GM12878 (cell line): Measurements from ENCODE around the gene FILIP1L. TPM values are rescaled to one million over a fixed set of nuclear protein-coding genes. Genes with fewer than 3 reads are reported as not detected.

Source experiments
- ATAC-seq: fragments of 200-7000 bp; cut with Tn5 transposase; 3 replicates; pipeline ENCODE4 v1.9.1; 2020; ENCODE audit warnings: mild to moderate bottlenecking, moderate library complexity
- BruUV-seq: library from RNA; stranded (reverse); fragments of 400-500 nt; replicated peaks from 2 replicates; lab custom pipeline; 2021; lab: Mats Ljungman, UMichigan
- CTCF ChIA-PET: fragments of 300-600 bp; sonication (Branson Sonifier 250); formaldehyde crosslinking; extraction: SDS; loops from one replicate; lab custom pipeline; 2021; ENCODE audit warnings: inconsistent platforms; lab: Yijun Ruan, JAX
- POLR2A ChIA-PET: fragments of 350-600 bp; formaldehyde crosslinking; extraction: SDS; loops from one replicate; lab custom pipeline; 2021; ENCODE audit warnings: inconsistent platforms; lab: Charles Lee
- RAD21 ChIA-PET: fragments of 300-600 bp; sonication (Branson Sonifier 250); formaldehyde crosslinking; loops from one replicate; lab custom pipeline; 2023; ENCODE audit warnings: antibody characterized with exemption; ENCODE audit not compliant: unreplicated experiment; lab: Charles Lee
- SMC1A ChIA-PET: fragments of 300-600 bp; sonication (Branson Sonifier 250); formaldehyde crosslinking; loops from one replicate; lab custom pipeline; 2023; ENCODE audit not compliant: unreplicated experiment, uncharacterized antibody; lab: Charles Lee
- DNase-seq: peaks from one replicate; pipeline ENCODE4 v3.0.0-alpha.2; 2011; ENCODE audit warnings: low read depth, low spot score
- FAIRE-seq: peaks from 3 replicates; lab custom pipeline; 2011; peaks lifted over from hg19 to GRCh38; lab: Jason Lieb, UNC
- H2AFZ ChIP-seq: 2 replicates; pipeline ENCODE4 v1.6.0; 2011; ENCODE audit warnings: low read depth, low read length, control low read depth; ENCODE audit not compliant: control insufficient read depth
- H3K27ac ChIP-seq: 2 replicates; pipeline ENCODE4 v1.5.1; 2011; ENCODE audit warnings: control low read depth; ENCODE audit not compliant: control insufficient read depth, insufficient read depth
- H3K27me3 ChIP-seq, 2 experiments: replicated peaks in 1 of 2; 2 replicates each; pipeline versions ENCODE4 v1.6.0 to v1.6.1; 2011; ENCODE audit warnings: low read length in 1 of 2; ENCODE audit not compliant: control insufficient read depth in 2 of 2, insufficient read depth in 2 of 2
- H3K36me3 ChIP-seq, 2 experiments: 2 replicates each; pipeline ENCODE4 v1.5.1; 2011; ENCODE audit warnings: low read length in 1 of 2; ENCODE audit not compliant: control insufficient read depth in 2 of 2, insufficient read depth in 2 of 2
- H3K4me1 ChIP-seq: 2 replicates; pipeline ENCODE4 v1.6.1; 2011; ENCODE audit warnings: mild to moderate bottlenecking, low read length, moderate library complexity, mixed read lengths; ENCODE audit not compliant: control insufficient read depth, insufficient read depth
- H3K4me2 ChIP-seq: 2 replicates; pipeline ENCODE4 v1.6.0; 2011; ENCODE audit warnings: control low read depth; ENCODE audit not compliant: control insufficient read depth, insufficient read depth
- H3K4me3 ChIP-seq: fragments of 200-600 bp; sonication (generic); 2 replicates; pipeline ENCODE4 v1.5.1; 2016
- H3K79me2 ChIP-seq: 2 replicates; pipeline ENCODE4 v1.6.0; 2011; ENCODE audit warnings: low read length; ENCODE audit not compliant: control insufficient read depth, insufficient read depth
- H3K9ac ChIP-seq: 2 replicates; pipeline ENCODE4 v1.8.0; 2011; ENCODE audit warnings: low read length, control low read depth, mixed read lengths; ENCODE audit not compliant: control insufficient read depth, insufficient read depth
- H3K9me3 ChIP-seq: replicated peaks from 3 replicates; pipeline ENCODE4 v1.5.1; 2011; ENCODE audit warnings: mild to moderate bottlenecking, low read length; ENCODE audit not compliant: control insufficient read depth, insufficient read depth
- H4K20me1 ChIP-seq: 2 replicates; pipeline ENCODE4 v1.6.0; 2011; ENCODE audit not compliant: control insufficient read depth, insufficient read depth
- CBX3 ChIP-seq: fragments of 200-600 bp; sonication (generic); IDR thresholded peaks from 2 replicates; pipeline ENCODE4 v1.6.1; 2016; ENCODE audit warnings: low read depth, borderline replicate concordance
- CHD1 ChIP-seq: IDR thresholded peaks from 2 replicates; pipeline ENCODE4 v1.6.1; 2012; ENCODE audit warnings: low read depth, low read length, improper control_type of control experiment
- CREM ChIP-seq: IDR thresholded peaks from 2 replicates; pipeline ENCODE4 v1.6.1; 2014; ENCODE audit warnings: antibody characterized with exemption, low read depth
- ETV6 ChIP-seq, 2 experiments: fragments of 450-650 bp in 1 of 2; IDR thresholded peaks in 1 of 2; conservative IDR thresholded peaks in 1 of 2; 2 replicates each; pipeline ENCODE4 v1.6.1; 2014; ENCODE audit warnings: antibody characterized with exemption in 1 of 2, borderline replicate concordance in 1 of 2, low read depth in 1 of 2, mild to moderate bottlenecking in 1 of 2, moderate library complexity in 1 of 2
- IKZF1 ChIP-seq: fragments of 450-650 bp; conservative IDR thresholded peaks from 2 replicates; pipeline ENCODE4 v1.6.1; 2017; ENCODE audit warnings: antibody characterized with exemption, mild to moderate bottlenecking
- NBN ChIP-seq: fragments of 450-650 bp; IDR thresholded peaks from 2 replicates; pipeline ENCODE4 v1.6.1; 2016
- RAD51 ChIP-seq: fragments of 450-650 bp; IDR thresholded peaks from 2 replicates; pipeline ENCODE4 v1.6.1; 2016; ENCODE audit warnings: moderate library complexity, mild to moderate bottlenecking, inconsistent platforms
- WGBS: methylation state at CpG from one replicate; pipeline ENCODE4 v1.1.6; 2016; ENCODE audit warnings: low lambda C conversion rate; ENCODE audit not compliant: insufficient replicate concordance, insufficient coverage; ENCODE audit errors: missing lambda C conversion rate; 5-methylcytosine and 5-hydroxymethylcytosine counted together
- in situ Hi-C: fragments of 300-500 bp; cut with MboI; formaldehyde crosslinking; loops from 9 replicates; pipeline ENCODE4 v1.14.3; 2018; ENCODE audit warnings: mixed read lengths
- intact Hi-C: fragments of 100-400 bp; cut with micrococcal nuclease; formaldehyde crosslinking; loops from one replicate; pipeline ENCODE4 v1.14.2; 2022; ENCODE audit not compliant: unreplicated experiment
- polyA plus RNA-seq, 11 experiments: library from polyadenylated mRNA; depleted of rRNA in 4 of 11; unstranded in 6 of 11; stranded (reverse) in 5 of 11; fragments of >200 nt; fragmentation: Nextera tagmentation in 4 of 11; fragmentation: Illumina TruSeq in 1 of 11; extraction: Ambion mirVana in 4 of 11; extraction: Trizol in 1 of 11; gene quantifications; 1 replicate in 1 of 11; 2 replicates in 10 of 11; pipeline versions ENCODE4 v1.2.1 to v1.2.3, GENCODE V29; 2011 to 2016; ENCODE audit warnings: inconsistent platforms in 2 of 11, missing spikeins in 2 of 11, low read depth in 1 of 11
- total RNA-seq, 4 experiments: library from RNA; depleted of rRNA in 3 of 4; stranded (reverse); fragments of >200 nt in 3 of 4; fragmentation: Illumina TruSeq in 1 of 4; extraction: Trizol in 1 of 4; gene quantifications; 2 replicates each; pipeline versions ENCODE4 v1.2.1 to v1.2.3, GENCODE V29; 2013 to 2021
- TF ChIP-seq, protein P1 (sequence below): fragments of 450-650 bp; IDR thresholded peaks from 2 replicates; pipeline ENCODE4 v1.6.1; 2016; ENCODE audit warnings: mild to moderate bottlenecking
- TF ChIP-seq, protein P2 (sequence below): fragments of 450-650 bp; IDR thresholded peaks from 2 replicates; pipeline ENCODE4 v1.6.1; 2017; ENCODE audit warnings: mild to moderate bottlenecking, moderate library complexity
- TF ChIP-seq, protein P3 (sequence below): fragments of 150-350 bp; IDR thresholded peaks from 2 replicates; pipeline ENCODE4 v1.6.1; 2014; ENCODE audit warnings: mild to moderate bottlenecking, low read depth, low read length
- TF ChIP-seq, protein P4 (sequence below): fragments of 450-650 bp; conservative IDR thresholded peaks from 2 replicates; pipeline ENCODE4 v1.6.1; 2017; ENCODE audit warnings: mild to moderate bottlenecking, moderate library complexity

The FILIP1L gene
- total and polyA plus RNA-seq, 10 of the 15 experiments (the other 5 are each of a cell fraction or from before 2014, with no cell fraction given) = 0.24 to 6.1 (median 3.5) TPM

- no peak for DNase-seq
- H3K79me2 ChIP-seq = no peaks in the 10 kb centered on the region
- FAIRE-seq = no peak
- BruUV-seq = no TSS peak
- H2AFZ ChIP-seq = no peak overlapping the region
- ChIA-PET RAD21 (interaction anchor here (1.0 kb wide), 1 partner anchor 162 kb away, joined by 3 read pairs; no protein-coding TSS in a partner anchor), SMC1A (interaction anchor here (0.9 to 1.7 kb wide), 8 partner anchors 11 to 248 kb away, joined by 3 to 15 read pairs (median 5); no protein-coding TSS in a partner anchor), CTCF (interaction anchor here (0.6 to 1.6 kb wide), 3 partner anchors 119 to 173 kb away, joined by 3 to 17 read pairs (median 3); no protein-coding TSS in a partner anchor), POLR2A (no interaction called here)
- no peaks in the 10 kb centered on the region for H3K9me3 ChIP-seq
- no peak overlapping the region for H3K4me2 ChIP-seq
- in situ Hi-C loops = no loop called here
- peaks cover 2% of the 10 kb centered on the region; the same call in 1 of the 2 replicates for H3K4me1 ChIP-seq
- no peak overlapping the region for H3K9ac ChIP-seq
- no peak overlapping the region for H3K4me3 ChIP-seq
- WGBS = 56% methylated on average over 2 of the region's 2 CpGs
- intact Hi-C loops = no loop called here
- no peaks in the 10 kb centered on the region for H3K27me3 ChIP-seq
- no peaks in the 10 kb centered on the region for H3K36me3 ChIP-seq
- no peaks in the 10 kb centered on the region for H4K20me1 ChIP-seq
- H3K27ac ChIP-seq = no peak overlapping the region
- ATAC-seq = no peak
- TF ChIP-seq, protein P1, sequence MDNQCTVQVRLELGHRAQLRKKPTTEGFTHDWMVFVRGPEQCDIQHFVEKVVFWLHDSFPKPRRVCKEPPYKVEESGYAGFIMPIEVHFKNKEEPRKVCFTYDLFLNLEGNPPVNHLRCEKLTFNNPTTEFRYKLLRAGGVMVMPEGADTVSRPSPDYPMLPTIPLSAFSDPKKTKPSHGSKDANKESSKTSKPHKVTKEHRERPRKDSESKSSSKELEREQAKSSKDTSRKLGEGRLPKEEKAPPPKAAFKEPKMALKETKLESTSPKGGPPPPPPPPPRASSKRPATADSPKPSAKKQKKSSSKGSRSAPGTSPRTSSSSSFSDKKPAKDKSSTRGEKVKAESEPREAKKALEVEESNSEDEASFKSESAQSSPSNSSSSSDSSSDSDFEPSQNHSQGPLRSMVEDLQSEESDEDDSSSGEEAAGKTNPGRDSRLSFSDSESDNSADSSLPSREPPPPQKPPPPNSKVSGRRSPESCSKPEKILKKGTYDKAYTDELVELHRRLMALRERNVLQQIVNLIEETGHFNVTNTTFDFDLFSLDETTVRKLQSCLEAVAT = no peak
- no peak for TF ChIP-seq CBX3
- TF ChIP-seq CHD1 = no peak
- TF ChIP-seq, protein P2, sequence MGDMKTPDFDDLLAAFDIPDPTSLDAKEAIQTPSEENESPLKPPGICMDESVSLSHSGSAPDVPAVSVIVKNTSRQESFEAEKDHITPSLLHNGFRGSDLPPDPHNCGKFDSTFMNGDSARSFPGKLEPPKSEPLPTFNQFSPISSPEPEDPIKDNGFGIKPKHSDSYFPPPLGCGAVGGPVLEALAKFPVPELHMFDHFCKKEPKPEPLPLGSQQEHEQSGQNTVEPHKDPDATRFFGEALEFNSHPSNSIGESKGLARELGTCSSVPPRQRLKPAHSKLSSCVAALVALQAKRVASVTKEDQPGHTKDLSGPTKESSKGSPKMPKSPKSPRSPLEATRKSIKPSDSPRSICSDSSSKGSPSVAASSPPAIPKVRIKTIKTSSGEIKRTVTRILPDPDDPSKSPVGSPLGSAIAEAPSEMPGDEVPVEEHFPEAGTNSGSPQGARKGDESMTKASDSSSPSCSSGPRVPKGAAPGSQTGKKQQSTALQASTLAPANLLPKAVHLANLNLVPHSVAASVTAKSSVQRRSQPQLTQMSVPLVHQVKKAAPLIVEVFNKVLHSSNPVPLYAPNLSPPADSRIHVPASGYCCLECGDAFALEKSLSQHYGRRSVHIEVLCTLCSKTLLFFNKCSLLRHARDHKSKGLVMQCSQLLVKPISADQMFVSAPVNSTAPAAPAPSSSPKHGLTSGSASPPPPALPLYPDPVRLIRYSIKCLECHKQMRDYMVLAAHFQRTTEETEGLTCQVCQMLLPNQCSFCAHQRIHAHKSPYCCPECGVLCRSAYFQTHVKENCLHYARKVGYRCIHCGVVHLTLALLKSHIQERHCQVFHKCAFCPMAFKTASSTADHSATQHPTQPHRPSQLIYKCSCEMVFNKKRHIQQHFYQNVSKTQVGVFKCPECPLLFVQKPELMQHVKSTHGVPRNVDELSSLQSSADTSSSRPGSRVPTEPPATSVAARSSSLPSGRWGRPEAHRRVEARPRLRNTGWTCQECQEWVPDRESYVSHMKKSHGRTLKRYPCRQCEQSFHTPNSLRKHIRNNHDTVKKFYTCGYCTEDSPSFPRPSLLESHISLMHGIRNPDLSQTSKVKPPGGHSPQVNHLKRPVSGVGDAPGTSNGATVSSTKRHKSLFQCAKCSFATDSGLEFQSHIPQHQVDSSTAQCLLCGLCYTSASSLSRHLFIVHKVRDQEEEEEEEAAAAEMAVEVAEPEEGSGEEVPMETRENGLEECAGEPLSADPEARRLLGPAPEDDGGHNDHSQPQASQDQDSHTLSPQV = no peak
- TF ChIP-seq, protein P3, sequence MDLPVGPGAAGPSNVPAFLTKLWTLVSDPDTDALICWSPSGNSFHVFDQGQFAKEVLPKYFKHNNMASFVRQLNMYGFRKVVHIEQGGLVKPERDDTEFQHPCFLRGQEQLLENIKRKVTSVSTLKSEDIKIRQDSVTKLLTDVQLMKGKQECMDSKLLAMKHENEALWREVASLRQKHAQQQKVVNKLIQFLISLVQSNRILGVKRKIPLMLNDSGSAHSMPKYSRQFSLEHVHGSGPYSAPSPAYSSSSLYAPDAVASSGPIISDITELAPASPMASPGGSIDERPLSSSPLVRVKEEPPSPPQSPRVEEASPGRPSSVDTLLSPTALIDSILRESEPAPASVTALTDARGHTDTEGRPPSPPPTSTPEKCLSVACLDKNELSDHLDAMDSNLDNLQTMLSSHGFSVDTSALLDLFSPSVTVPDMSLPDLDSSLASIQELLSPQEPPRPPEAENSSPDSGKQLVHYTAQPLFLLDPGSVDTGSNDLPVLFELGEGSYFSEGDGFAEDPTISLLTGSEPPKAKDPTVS = no peak
- TF ChIP-seq, protein P4, sequence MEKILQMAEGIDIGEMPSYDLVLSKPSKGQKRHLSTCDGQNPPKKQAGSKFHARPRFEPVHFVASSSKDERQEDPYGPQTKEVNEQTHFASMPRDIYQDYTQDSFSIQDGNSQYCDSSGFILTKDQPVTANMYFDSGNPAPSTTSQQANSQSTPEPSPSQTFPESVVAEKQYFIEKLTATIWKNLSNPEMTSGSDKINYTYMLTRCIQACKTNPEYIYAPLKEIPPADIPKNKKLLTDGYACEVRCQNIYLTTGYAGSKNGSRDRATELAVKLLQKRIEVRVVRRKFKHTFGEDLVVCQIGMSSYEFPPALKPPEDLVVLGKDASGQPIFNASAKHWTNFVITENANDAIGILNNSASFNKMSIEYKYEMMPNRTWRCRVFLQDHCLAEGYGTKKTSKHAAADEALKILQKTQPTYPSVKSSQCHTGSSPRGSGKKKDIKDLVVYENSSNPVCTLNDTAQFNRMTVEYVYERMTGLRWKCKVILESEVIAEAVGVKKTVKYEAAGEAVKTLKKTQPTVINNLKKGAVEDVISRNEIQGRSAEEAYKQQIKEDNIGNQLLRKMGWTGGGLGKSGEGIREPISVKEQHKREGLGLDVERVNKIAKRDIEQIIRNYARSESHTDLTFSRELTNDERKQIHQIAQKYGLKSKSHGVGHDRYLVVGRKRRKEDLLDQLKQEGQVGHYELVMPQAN = no peak
- no peak for TF ChIP-seq RAD51
- TF ChIP-seq CREM = no peak
- TF ChIP-seq ETV6 (conservative IDR thresholded peaks at IDR 0.05 in 1 of 2, IDR thresholded peaks at IDR 0.05 in 1 of 2; ENCODE audit: borderline replicate concordance in 1 of 2, low read depth in 1 of 2) = no peak
- TF ChIP-seq NBN = no peak
- TF ChIP-seq IKZF1 = no peak
These were observed 108.5 kb downstream of the FILIP1L start for GRCh38 chr3:100005665-100006393.
